ENCODE results near the gene PCNP.
"Not testable (repeated sequence)": the region's sequence is repeated elsewhere in the genome, so short reads cannot be mapped to it uniquely, and the experiment has no call there.

The PCNP gene

GRCh38 chr3:101567528-101568317 is 6.3 kb upstream of the PCNP start:
- no peak for DNase-seq

- DNase-seq: no peak
These were observed 2.7 kb upstream of the PCNP start for GRCh38 chr3:101571028-101571895.

- no peak for DNase-seq
These were observed 570 bp downstream of the PCNP start for GRCh38 chr3:101574388-101575112.

GRCh38 chr3:101577286-101577685 is 3.3 kb downstream of the PCNP start:
- no peak for DNase-seq

GRCh38 chr3:101588616-101589015 is 14.6 kb downstream of the PCNP start:
- DNase-seq: no peak

- no peak for DNase-seq
These were observed 17.1 kb downstream of the PCNP start for GRCh38 chr3:101591071-101591470.

GRCh38 chr3:101602731-101603130 is 28.8 kb downstream of the PCNP start:
- DNase-seq: no peak

- no peak for DNase-seq
These were observed 29.2 kb downstream of the PCNP start for GRCh38 chr3:101603184-101603583.

GRCh38 chr3:101605398-101605797 is 31.4 kb downstream of the PCNP start:
- not testable (repeated sequence) for DNase-seq

GRCh38 chr3:101611023-101611422 is 37.0 kb downstream of the PCNP start:
- DNase-seq: no peak

GRCh38 chr3:101613014-101613413 is 39.0 kb downstream of the PCNP start:
- DNase-seq: not testable (repeated sequence)

GRCh38 chr3:101615525-101615924 is 41.5 kb downstream of the PCNP start:
- no peak for DNase-seq

- DNase-seq: no peak
These were observed 43.5 kb downstream of the PCNP start for GRCh38 chr3:101617478-101617877.

- no peak for DNase-seq
These were observed 44.7 kb downstream of the PCNP start for GRCh38 chr3:101618726-101619125.

- no peak for DNase-seq
These were observed 45.8 kb downstream of the PCNP start for GRCh38 chr3:101619734-101620133.

GRCh38 chr3:101623656-101624055 is 49.7 kb downstream of the PCNP start:
- DNase-seq: no peak

- DNase-seq: no peak
These were observed 50.9 kb downstream of the PCNP start for GRCh38 chr3:101624857-101625256.

- DNase-seq: no peak
These were observed 51.9 kb downstream of the PCNP start for GRCh38 chr3:101625879-101626278.

- DNase-seq: no peak
These were observed 55.2 kb downstream of the PCNP start for GRCh38 chr3:101629219-101629618.

GRCh38 chr3:101631098-101631796 is 57.3 kb downstream of the PCNP start:
- no peak for DNase-seq

- DNase-seq: not testable (repeated sequence)
These were observed 58.0 kb downstream of the PCNP start for GRCh38 chr3:101631959-101632358.

- no peak for DNase-seq
These were observed 58.6 kb downstream of the PCNP start for GRCh38 chr3:101632586-101632985.

GRCh38 chr3:101633186-101633585 is 59.2 kb downstream of the PCNP start:
- no peak for DNase-seq
